Measurements from ENCODE around the gene ZNF699. TPM values are rescaled to one million over a fixed set of nuclear protein-coding genes. Genes with fewer than 3 reads are reported as not detected.
"Not testable (repeated sequence)": the region's sequence is repeated elsewhere in the genome, so short reads cannot be mapped to it uniquely, and the experiment has no call there.

The ZNF699 gene
- 1 to 10 TPM in 11 of 12 donors, not detected in 1; 2.6 to 4.2 (median 3.5) TPM for polyA plus RNA-seq (ENCODE audit: insufficient read length in 12 of 12)
- long read RNA-seq, donor 1, result 0 reads
- long read RNA-seq, donor 2, partial matches to known transcripts, result 14 of 16 reads
- long read RNA-seq, donor 2, other reads (novel, unspliced or antisense), result 0 of 16 reads
- long read RNA-seq, donor 3, result 0 reads
- long read RNA-seq, donor 4, result 0 reads
- long read RNA-seq, donor 5, partial matches to known transcripts, result 0 of 2 reads
- long read RNA-seq, donor 5, other reads (novel, unspliced or antisense), result 0 of 2 reads
- long read RNA-seq, donor 6, result 0 reads
- long read RNA-seq, donor 7, result 0 reads
- long read RNA-seq, donor 8, result 0 reads
- long read RNA-seq, donor 9, result 0 reads
- long read RNA-seq, donor 10, result 0 reads
- long read RNA-seq, donor 11, partial matches to known transcripts, result 0 of 1 reads
- long read RNA-seq, donor 11, other reads (novel, unspliced or antisense), result 0 of 1 reads

DNA sequence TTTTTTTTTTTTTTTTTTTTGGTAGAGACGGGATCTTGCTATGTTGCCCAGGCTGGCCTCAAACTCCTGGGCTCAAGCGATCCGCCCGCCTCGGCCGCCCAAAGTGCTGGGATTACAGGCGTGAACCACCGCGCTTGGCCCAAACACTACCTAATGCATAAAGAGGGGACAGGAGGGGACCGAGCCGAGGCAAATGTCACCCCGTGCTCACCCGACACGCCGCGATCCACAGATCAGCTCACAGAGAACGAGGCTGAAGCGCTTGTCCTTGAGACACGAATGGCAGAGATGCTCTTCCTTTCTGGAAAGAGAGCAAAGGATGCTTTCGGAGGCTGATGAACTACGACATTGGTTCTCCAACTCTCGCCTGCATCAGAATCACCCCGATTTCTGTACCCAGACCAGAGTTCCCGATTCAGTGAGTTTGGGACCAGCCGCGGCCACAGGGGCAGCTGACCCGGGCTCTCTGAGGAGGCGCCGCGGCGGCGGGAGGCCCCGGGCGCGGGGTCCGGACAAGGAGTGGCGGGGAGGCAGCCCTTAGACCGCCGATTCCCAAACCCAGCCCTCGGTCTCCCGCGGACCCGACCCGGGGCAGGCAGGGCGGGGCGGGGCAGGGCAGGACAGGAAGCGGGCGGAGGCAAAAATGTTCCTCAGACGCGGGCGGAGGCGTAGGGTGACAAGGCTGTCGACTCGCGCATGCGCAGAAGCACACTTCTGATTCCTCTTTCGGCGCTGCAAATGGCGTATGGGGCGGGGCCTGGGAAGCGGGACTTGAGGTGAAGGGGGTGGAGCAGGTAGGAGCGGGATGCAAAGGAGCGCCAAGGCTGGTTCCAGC is at the start of gene ZNF699:
ZNF699 (minus strand) TSS at position 700 of the 835 bp plus-strand sequence. CDS start 4,719 bp downstream, outside the sequence.
- peak; percentile 98 for DNase-seq

DNA sequence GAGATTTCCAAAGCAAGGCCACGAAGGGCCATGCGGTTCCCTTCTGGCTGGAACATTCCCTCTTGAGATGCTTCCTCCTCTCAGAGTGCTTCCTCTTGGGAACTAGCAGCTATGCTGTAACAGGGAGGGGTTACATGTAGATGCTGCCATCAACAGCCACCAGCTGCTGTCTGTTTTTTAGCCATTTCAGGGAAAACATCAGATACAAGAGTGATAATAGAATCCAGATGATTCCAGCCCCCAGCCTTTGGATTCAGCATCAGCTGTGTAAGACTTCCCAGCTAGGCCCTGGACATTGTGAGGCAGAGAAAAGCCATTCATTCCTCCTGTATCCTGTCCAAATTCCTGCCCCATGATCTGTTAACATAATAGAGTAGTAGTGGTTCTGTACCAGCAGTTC is 45.0 kb upstream of the ZNF699 start:
- DNase-seq, result no peak

DNA sequence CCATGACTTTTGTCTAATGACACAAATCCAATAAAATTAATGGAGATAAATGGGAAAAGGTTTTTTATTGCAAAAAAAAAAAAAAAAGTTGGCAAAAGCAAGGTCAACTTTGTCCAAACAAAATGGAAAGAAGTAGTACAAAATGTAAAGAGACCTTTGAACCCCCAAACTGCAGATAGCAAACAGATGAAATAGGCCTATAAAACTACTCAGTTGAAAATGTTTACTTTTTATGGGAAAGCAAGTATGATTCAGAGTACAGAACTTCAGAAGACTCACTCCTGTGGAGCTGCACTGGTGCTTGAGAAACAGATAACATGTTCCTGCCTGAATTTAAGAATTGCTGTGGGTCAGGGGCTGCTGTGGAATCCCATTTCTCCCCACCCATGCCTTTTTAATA is 43.4 kb upstream of the ZNF699 start:
- DNase-seq, result no peak

DNA sequence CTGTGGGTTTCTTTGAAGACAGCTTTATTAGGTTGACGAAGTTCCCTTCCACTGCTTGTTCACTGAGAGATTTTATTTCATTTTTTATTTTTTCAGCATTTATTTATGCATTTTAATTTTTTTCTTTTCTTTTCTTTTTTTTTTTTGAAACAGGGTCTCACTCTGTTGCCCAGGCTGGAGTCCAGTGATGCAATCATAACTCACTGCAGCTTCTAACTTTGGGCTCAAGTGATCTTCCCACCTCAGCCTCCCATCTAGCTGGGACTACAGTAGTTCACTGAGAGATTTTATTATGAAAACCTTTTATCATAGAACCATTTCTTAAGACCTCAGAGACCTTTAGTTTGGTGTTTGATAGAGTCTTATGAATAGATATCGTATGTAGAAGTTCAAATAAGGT is 42.9 kb upstream of the ZNF699 start:
- DNase-seq, result no peak

DNA sequence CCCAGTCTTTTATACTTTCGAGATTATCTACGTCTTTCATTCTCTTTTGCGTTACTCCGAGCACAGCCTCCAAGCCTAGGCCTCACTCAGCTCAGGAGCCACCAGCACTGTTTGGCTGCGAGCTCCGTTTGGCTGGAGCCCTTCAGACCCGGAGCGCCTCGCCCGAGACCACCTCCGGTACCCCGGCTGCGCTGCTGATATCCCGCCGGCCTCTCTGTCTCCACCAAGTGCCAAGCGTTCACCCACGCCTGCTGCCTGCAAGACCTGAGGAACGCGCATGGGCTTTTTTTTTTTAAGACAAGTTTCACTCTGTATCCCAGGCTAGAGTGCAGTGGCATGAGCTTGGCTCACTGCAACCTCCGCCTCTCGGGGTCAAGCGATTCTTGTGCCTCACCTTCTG is 39.0 kb upstream of the ZNF699 start:
- no peak for DNase-seq

DNA sequence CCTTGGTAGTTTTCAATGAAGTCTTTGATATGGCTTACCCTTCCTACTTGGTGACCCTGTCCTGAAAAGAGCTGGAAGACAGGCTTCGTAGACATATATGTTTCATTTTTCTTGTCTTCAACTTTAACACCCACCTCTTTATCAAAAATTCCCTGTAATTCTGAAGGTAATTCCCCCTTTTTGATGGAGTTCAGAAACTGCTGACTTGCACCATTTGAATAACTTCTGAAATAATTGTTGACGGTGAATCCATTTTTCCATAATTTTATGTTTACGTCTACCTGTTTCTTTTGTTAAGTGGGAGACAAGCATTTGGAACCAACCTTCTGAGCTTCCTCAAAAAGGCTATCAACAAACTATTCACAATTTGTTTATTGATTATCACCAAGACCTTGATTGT is 38.6 kb upstream of the ZNF699 start:
- DNase-seq, result no peak

DNA sequence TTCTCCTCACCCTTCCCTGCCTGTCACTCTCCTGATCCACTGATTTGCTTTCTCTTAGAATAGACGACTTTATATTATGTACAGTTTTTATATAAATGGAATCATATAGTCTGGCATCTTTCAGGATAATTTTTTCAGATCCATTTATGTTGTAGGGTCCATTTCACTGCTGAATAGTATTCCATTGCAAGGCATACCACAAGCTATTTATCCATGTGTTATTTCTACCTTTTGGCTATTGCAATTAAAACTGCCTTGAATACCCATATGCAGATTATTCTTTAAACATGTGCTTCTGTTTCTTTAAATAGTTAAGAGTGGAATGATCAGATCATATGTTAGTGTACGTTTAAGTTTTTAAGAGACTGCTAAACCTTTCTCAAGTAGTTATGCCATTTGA is 35.4 kb upstream of the ZNF699 start:
- DNase-seq, result no peak

DNA sequence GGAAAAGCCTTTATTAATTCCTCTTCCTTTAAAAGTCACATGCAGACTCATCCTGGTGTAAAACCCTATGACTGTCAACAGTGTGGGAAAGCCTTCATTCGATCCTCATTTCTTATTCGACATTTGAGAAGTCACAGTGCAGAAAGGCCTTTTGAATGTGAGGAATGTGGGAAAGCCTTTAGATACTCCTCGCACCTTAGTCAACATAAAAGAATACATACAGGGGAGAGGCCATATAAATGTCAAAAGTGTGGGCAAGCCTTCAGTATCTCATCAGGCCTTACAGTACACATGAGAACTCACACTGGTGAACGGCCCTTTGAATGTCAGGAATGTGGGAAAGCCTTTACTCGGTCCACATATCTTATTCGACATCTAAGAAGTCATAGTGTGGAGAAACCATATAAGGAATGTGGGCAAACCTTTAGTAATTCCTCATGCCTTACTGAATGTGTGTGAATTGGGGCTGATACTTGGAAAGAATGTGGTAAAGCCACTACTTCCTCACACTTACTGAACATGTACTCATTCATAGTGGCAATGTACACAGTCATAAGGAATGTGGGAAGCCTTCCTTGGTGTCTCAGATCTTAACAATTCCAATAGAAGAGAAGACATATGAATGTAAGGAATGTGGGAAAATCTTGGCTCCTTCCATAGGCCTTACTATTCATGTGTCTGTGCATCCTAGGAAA is 33.1 kb upstream of the ZNF699 start:
- no peak for DNase-seq

DNA sequence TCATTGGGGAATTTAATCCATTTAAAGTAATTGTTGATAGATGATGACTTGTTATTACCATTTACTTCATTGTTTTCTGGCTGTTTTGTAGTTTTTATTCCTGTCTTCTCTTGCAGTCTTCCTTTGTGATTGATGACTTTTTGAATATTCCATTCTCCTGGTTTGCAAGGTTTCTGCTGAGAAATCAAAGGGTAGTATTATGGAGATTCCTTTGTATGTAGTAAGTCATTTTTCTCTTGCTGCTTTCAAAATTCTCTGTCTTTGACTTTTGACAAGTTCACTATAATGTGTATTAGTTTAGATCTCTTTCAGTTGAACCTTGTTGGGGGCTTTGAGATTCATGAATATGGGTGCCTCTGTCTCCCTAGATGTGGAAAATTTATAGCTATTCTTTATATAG is 20.4 kb upstream of the ZNF699 start:
- DNase-seq, result no peak

DNA sequence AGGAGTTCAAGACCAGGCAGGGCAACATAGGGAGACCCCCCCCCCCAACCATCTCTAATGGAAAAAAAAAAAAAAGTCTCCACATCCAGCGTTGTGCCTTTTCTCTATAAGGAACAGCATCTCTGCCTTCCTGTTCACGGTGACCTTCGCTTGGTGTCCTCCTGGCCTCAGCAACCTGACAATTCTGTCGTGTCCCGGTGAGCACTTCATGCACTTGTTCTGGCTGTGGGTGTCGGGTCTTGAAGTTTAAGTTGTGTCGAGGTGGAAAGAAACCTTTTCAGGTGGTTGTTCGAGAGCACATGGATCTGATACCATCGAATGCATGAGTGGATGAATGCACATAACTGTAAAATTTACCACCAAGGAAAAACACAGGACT is 14.9 kb upstream of the ZNF699 start:
- DNase-seq, result no peak

DNA sequence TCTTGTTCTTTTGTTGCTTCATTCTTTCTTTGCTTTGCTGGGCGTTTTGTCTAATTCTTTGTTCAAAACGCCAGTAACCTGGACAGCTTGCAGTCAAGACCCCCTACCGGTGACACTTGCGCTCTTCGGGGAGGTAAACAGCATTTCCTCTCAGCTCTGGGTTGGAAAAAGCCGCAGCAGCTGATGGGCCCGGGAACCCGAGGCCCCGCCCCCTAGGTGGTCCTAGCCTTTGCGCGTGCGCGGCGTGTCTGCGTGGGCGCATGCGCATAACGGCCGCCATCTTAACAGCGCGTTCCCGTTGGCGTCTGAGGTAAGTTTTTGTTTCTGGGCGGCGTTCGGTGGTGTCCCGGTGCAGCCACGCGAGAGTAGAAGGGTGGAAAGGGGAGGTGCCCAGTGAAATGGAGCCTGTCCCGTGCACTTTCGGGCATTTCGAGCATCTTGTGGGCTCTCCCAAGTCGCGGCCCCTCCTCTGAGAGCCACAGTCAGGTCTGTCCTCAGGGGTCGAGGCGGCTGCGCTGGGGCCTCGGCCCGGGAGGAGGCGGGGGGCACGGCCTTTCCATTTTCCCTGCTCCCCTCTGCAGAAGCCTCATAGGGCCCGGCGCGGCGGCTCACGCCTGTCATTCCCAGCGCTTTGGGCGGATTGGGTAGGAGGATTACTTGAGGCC is 14.4 kb upstream of the ZNF699 start, which contains the start of gene ZNF559:
ZNF559 (plus strand) TSS at position 261 of the 665 bp plus-strand sequence. CDS start 14,371 bp downstream, outside the sequence.
- peak; percentile 98 for DNase-seq

DNA sequence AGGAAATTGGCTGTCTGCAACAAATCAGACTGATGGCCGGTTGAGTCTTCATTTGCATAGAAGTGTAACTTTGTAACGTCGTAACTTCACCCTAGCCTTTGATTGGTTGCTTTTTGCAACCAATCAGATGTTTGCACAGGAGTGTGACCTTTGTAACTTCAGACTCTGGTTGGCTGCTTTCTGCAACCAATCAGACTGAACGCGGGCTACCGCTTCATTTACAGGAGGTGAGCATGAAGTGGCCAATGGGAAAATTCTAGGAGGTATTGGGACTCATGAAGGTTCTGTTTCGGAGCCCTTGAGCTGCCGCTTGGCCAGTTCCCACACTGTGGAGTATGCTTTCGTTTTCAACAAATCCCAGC is 13.9 kb upstream of the ZNF699 start:
- no peak for DNase-seq

DNA sequence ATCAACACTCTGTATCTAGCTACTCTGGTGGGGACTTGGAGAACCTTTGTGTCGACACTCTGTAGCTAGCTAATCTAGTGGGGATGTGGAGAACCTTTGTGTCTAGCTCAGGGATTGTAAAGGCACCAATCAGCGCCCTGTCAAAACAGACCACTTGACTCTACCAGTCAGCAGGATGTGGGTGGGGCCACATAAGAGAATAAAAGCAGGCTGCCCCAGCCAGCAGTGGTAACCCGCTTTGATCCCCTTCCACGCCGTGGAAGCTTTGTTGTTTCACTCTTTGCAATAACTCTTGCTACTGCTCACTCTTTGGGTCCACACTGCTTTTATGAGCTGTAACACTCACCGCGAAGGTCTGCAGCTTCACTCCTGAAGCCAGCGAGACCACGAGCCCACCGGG is 12.6 kb upstream of the ZNF699 start:
- not testable (repeated sequence) for DNase-seq

DNA sequence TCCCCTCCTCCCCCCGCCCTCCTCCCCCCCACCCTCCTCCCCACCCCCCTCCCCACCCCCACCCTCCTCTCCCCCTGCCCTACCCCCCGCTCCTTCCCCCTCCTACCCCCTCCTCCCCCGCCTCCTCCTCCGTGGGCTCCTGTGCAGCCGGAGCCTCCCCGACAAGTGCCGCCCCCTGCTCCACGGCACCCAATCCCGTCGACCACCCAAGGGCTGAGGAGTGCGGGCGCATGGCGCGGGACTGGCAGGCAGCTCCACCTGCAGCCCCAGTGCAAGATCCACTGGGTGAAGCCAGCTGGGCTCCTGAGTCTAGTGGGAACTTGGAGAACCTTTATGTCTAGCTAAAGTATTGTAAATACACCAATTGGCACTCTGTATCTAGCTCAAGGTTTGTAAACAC is 12.1 kb upstream of the ZNF699 start:
- DNase-seq, result not testable (repeated sequence)

DNA sequence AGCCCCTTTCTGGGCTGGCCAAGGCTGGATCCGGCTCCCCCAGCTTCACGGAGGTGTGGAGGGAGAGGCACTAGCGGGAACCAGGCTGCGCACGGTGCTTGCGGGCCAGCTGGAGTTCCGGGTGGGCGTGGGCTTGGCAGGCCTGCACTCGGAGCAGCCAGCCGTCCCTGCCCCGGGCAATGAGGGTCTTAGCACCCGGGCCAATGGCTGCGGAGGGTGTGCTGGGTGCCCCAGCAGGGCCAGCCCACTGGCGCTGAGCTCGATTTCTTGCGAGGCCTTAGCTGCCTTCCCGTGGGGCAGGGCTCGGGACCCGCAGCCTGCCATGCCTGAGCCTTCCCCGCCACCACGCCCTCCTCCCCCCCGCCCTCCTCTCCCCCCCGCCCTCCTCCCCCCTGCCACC is 11.7 kb upstream of the ZNF699 start:
- DNase-seq, result no peak

DNA sequence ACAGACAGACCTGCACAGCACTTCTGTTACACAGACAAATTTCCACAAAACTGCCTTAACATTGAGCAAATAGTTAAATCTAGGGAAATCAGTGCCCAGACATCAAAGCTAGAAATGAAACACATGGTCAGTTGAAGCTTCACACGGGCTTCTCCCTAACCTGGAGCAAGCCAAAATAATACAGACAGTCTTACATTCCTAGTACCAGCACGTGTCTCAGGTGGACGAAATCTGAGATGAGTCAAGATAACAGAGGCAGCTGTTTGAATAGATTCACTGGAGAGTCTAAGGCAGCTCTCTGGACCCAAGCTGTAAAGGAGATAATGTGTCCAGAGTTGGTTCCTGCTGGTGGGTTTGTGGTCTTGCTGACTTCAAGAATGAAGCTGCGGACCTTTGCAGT is 4.1 kb upstream of the ZNF699 start:
- DNase-seq, result no peak

DNA sequence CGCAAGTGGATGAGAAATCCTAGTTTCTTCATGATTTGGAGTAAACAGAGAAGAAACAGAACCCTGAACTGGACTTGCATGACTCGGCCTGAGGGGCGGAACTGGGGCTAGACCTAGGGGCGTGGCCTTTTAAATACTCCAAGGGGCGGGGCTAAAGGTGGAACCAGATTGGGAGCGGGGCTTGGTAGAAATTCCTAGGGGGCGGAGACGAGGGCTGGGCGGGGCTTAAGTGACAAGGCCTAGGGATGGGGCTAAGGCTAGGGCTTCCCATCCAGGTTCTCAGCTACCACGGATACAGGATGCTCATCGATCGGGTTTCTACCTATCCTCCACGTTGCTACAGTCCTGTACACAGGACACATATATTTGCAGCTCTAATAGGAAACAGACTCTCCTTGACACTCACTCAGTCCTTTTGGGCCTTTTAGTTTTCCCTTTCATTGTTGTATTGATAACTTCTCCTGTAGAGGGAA is 372 bp upstream of the ZNF699 start:
- no peak for DNase-seq

DNA sequence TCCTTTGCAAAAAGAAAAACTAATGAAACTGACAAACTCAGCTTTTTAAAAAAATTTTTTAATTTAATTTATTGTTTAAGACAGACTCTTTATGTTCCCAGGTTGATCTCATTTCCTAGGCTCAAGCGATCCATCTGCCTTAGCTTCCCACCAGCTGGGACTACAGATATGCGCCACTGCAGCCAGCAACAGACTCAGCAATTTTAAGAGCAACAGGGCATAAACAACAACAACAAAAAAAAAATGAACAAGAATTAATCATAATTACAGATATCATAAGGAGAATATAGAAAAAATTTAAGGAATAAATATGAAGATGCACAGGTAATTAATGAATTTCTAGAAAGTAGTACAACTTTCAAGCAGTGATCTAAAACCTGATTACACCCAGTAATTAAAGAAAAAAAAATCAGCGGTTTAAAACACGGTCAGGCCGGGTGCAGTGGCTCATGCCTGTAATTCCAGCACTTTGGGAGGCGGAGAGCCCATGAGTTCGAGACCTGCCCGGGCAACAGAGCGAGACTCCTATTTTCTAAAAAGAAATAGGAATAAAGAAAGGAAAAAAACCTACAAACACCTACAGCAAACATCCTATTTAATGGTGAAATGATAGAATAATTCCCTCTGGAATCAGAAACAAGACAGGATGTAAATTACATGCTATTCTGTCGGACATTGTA is 1.4 kb downstream of the ZNF699 start:
- no peak for DNase-seq

DNA sequence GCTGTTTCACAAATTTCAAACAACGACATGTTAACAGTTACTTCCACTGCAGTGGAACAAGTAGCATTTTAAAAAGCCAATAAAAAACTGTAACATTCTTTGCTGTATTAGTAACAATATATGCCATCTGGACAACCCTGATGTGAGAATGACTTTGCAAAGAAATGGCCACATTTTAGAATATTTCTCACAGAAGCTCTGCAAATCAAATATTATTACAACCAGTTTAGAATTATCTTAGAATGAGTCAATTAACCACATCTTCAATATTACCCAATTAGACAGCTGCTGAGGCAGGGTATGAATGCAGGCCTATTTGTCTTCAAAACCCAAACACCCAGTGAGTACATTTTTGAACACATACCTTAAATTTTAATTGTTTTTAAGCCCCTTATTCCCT is 3.2 kb downstream of the ZNF699 start:
- DNase-seq, result no peak

DNA sequence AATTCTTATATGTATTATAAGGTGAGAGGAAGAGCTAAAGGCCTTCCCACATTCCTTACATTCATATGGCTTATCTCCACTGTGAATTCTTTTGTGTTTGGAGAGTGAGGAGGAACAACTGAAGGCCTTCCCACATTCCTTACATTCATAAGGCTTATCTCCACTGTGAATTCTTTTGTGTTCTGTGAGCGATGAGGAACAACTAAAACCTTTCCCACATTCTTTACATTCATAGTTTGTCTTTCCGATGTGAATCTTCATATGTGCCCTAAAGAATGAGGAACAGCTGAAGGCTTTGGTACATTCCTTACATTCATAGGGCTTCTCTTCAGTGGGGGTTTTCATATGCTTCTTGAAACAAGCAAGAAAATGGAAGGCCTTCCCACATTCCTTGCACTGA is 13.3 kb downstream of the ZNF699 start:
- no peak for DNase-seq

DNA sequence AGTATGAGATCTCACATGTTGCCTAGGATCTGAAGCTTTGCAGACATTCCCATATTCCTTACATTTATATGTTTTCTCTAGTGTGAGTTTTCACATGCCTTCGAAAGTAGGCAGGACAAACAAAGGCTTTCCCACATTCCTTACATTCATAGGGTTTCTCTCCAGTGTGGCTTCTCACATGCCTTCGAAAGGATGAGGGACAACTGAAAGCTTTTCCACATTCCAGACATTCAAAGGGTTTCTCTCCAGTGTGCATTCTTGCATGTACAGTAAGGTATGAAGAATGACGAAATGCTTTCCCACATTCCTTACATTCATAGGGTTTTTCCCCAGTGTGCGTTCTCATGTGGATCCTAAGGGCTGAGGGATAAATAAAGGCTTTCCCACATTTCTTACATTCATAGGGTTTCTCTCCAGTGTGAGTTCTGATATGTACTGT is 14.2 kb downstream of the ZNF699 start:
- DNase-seq, result no peak
